ENCODE results near the gene AP3D1. TPM values are rescaled to one million over a fixed set of nuclear protein-coding genes. Genes with fewer than 3 reads are reported as not detected.

AP3D1 gene
- total RNA-seq, 1 donor from 2014 or later = 109 TPM

GRCh38 chr19:2192862-2193261 is 41.5 kb upstream of the AP3D1 start:
- ChIA-PET POLR2A (no interaction called here), CTCF (no interaction called here)
- Mint-ChIP-seq H3K9me3 (no peaks in the 10 kb centered on the region), H3K4me3 (no peak overlapping the region), H3K27ac (no peak overlapping the region), H3K27me3 (no peaks in the 10 kb centered on the region), H3K36me3 (ENCODE audit: low read depth) (peaks cover 75% of the 10 kb centered on the region), H3K4me1 (peaks cover 16% of the 10 kb centered on the region)
- TF ChIP-seq CTCF (IDR thresholded peaks at IDR 0.05) = no peak
- intact Hi-C loops (cut with micrococcal nuclease) = no loop called here
- DNase-seq = no peak
- no peak for ATAC-seq (ENCODE audit: low read depth)

GRCh38 chr19:2191456-2192310 is 40.3 kb upstream of the AP3D1 start:
- TF ChIP-seq CTCF (IDR thresholded peaks at IDR 0.05) = no peak
- ChIA-PET CTCF (no interaction called here), POLR2A (interaction anchor here (0.5 kb wide), 1 partner anchor 19 kb away, joined by 5 read pairs; no protein-coding TSS in a partner anchor)
- H3K9me3 Mint-ChIP-seq = no peaks in the 10 kb centered on the region
- H3K4me1 Mint-ChIP-seq = peaks cover 28% of the 10 kb centered on the region
- H3K36me3 Mint-ChIP-seq (ENCODE audit: low read depth) = peaks cover 75% of the 10 kb centered on the region
- ATAC-seq (ENCODE audit: low read depth) (no peak), DNase-seq (no peak)
- no peak overlapping the region for H3K4me3 Mint-ChIP-seq
- no peaks in the 10 kb centered on the region for H3K27me3 Mint-ChIP-seq
- H3K27ac Mint-ChIP-seq = no peak overlapping the region
- intact Hi-C loops (cut with micrococcal nuclease) = no loop called here

GRCh38 chr19:2190848-2191455 is 39.6 kb upstream of the AP3D1 start:
- ATAC-seq (ENCODE audit: low read depth) (no peak), DNase-seq (no peak)
- Mint-ChIP-seq H3K36me3 (ENCODE audit: low read depth) (peaks cover 77% of the 10 kb centered on the region), H3K4me3 (no peak overlapping the region), H3K27me3 (no peaks in the 10 kb centered on the region), H3K4me1 (peaks cover 32% of the 10 kb centered on the region), H3K27ac (no peak overlapping the region), H3K9me3 (no peaks in the 10 kb centered on the region)
- CTCF ChIA-PET = no interaction called here
- POLR2A ChIA-PET = interaction anchor here (0.5 kb wide), 2 partner anchors 19 to 508 kb away, joined by 5 to 6 read pairs; no protein-coding TSS in a partner anchor
- intact Hi-C loops (cut with micrococcal nuclease) = no loop called here
- no peak for TF ChIP-seq CTCF (IDR thresholded peaks at IDR 0.05)

- no peak for TF ChIP-seq CTCF (IDR thresholded peaks at IDR 0.05)
- no peaks in the 10 kb centered on the region for H3K9me3 Mint-ChIP-seq
- peaks cover 40% of the 10 kb centered on the region for H3K4me1 Mint-ChIP-seq
- ATAC-seq (ENCODE audit: low read depth) (no peak), DNase-seq (no peak)
- intact Hi-C loops (cut with micrococcal nuclease) = loop anchor here (5.0 kb wide), 1 partner anchor 38 kb away; the partner anchor contains the start of gene AP3D1
- no peak overlapping the region for H3K27ac Mint-ChIP-seq
- no peak overlapping the region for H3K4me3 Mint-ChIP-seq
- peaks cover 76% of the 10 kb centered on the region for H3K36me3 Mint-ChIP-seq (ENCODE audit: low read depth)
- H3K27me3 Mint-ChIP-seq = no peaks in the 10 kb centered on the region
- ChIA-PET CTCF (no interaction called here), POLR2A (interaction anchor here (0.6 to 0.9 kb wide), 2 partner anchors 19 to 136 kb away, joined by 4 read pairs; no protein-coding TSS in a partner anchor)
Measured at GRCh38 chr19:2189880-2190279, 38.5 kb upstream of the AP3D1 start.
